Epithelial cell of esophagus (primary cell): ENCODE data around the gene OR8A1.

Experiments
- DNase-seq: peaks from one replicate; pipeline ENCODE4 v3.0.0; 2010; ENCODE audit warnings: low read depth
- H3K4me3 ChIP-seq: 2 replicates; pipeline ENCODE4 v1.5.1; 2011; ENCODE audit warnings: mild to moderate bottlenecking, low read length, control low read depth
- CTCF ChIP-seq: IDR thresholded peaks from 2 replicates; pipeline ENCODE4 v1.5.1; 2011; ENCODE audit warnings: low read depth, mild to moderate bottlenecking, low read length, control low read depth, inconsistent platforms; ENCODE audit not compliant: insufficient read depth; ENCODE audit errors: missing control alignments

The OR8A1 gene

GRCh38 chr11:124577716-124578427 is 8.1 kb downstream of the OR8A1 start:
- no peak for TF ChIP-seq CTCF
- DNase-seq = no peak
- H3K4me3 ChIP-seq = no peak overlapping the region

GRCh38 chr11:124578761-124579160 is 9.0 kb downstream of the OR8A1 start:
- TF ChIP-seq CTCF = no peak
- no peak overlapping the region for H3K4me3 ChIP-seq
- no peak for DNase-seq

DNA sequence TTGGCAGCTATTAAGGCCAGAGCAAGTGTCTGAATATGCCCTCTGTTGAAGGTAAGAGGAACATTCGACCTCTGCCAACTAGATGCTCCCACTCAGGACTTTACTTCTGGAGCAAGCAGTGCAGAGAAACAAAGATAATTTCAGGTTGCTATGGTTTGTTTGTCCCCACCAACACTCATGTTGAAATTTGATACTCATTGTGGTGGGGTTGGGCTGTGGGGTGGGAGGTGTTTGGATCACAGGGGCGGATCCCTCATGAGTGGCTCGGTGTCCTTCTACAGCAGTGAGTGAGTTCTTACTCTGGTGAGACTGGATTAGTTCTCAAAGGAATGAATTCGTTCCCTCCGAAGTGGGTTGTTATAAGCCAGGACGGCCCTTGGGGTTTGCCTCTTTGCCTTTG is 12.0 kb downstream of the OR8A1 start:
- DNase-seq = no peak
- TF ChIP-seq CTCF = no peak
- no peak overlapping the region for H3K4me3 ChIP-seq

- no peak for TF ChIP-seq CTCF
- no peak for DNase-seq
- H3K4me3 ChIP-seq = no peak overlapping the region
Observed at GRCh38 chr11:124582565-124582964, 12.8 kb downstream of the OR8A1 start.

DNA sequence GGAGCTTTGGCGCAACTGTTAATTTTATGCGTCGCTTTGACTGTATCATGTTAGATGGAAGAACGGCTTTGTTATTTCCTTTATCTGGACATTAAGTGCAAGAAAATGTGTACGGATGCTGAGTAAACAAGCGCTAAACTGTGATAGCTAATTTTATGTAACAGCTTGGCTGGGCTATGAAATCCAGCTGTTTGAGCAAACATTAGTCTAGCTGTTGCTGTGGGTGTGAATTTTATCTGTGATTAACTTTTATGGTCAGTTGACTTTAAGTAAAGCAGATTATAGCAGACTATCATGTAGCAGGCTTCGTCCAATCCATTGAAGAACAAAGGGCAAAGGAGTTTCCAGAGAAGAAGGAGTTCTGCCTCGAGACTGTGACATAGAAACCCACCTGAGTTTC is 14.0 kb downstream of the OR8A1 start:
- H3K4me3 ChIP-seq = no peak overlapping the region
- TF ChIP-seq CTCF = no peak
- no peak for DNase-seq

DNA sequence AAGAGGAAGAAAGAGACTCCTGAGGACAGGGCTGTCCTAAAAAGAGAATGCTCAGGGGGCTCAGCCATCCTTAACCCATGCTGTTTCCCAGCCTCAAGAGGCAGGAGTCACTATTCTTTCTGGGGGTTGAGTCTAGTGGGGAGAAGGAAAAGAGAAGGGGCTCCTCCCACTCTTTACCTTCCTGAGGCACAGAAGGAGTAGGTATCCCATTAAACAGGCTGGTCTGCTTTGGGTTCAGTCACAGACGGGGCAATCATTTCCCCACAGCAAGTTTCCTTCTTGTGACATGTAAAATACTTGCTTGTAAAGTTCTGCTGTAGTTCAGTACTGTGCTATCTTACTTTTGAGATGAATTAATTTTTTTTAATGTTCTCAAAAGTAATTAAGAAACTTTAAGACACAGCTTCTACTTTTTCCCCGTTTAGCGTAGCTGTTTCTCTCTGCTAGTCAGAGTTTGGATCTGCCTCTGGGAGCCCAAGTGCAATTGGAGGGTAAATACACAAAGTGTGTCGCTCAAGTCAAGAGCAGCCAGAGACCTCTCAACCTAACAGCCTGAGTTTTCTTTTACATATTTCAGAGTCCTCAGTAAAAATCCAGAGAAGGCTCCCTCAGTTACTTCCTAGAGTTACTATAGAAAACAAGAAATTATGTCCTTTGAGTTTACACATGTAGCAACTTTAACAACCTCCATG is 15.0 kb downstream of the OR8A1 start:
- TF ChIP-seq CTCF = no peak
- no peak overlapping the region for H3K4me3 ChIP-seq
- no peak for DNase-seq
